ENCODE measurements around the gene S100B.

DNA sequence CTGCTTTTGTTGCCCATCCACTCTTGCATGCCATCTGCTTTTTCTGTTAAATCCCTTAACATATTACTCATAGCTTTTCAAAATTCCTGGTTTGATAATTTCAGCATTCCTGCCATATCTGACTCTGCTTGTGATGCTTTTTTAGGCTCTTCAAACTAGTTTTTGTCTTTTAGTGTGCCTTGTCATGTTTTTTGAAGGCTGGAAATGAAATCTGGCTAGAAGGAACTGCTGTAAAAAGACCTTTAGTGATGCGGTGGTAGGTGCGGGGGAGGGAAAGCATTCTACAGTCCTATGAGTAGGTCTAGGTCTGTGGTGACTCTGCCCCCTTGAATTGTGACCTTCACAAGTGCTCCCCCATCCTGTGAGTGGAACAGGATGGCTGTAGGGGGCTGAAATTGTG, 15.0 kb upstream of the S100B start:
- TF ChIP-seq CTCF (IDR thresholded peaks at IDR 0.05) (no peak), POLR2A (IDR thresholded peaks at IDR 0.05) (no peak)
